Omental fat pad (tissue), 4 donors: ENCODE measurements around the gene LPXN. TPM values are rescaled to one million over a fixed set of nuclear protein-coding genes. Genes with fewer than 3 reads are reported as not detected.

Source experiments
- ATAC-seq: fragments of 150-250 bp; one replicate; pipeline ENCODE4 v1.9.1; 2016; ENCODE audit warnings: mild to moderate bottlenecking, moderate library complexity; ENCODE audit not compliant: low FRiP score
- DNase-seq: peaks from one replicate; pipeline ENCODE4 v3.0.0-alpha.2; 2019; ENCODE audit warnings: low spot score
- total RNA-seq, 4 donors: library from RNA; depleted of rRNA; stranded (reverse); fragments of >200 nt; gene quantifications; one replicate each; pipeline ENCODE4 v1.1.0, GENCODE V29; 2016
- TF ChIP-seq, protein P1 (sequence below), 3 donors: fragments of 450-650 bp; IDR thresholded peaks; one replicate each; pipeline ENCODE4 v1.5.1; 2016 to 2017; ENCODE audit warnings: antibody characterized with exemption in 3 of 3, mild to moderate bottlenecking in 3 of 3, moderate library complexity in 2 of 3

LPXN gene
- total RNA-seq, 4 donors from 2014 or later: 9.8 to 40.7 (median 15.1) TPM

- TF ChIP-seq, protein P1, sequence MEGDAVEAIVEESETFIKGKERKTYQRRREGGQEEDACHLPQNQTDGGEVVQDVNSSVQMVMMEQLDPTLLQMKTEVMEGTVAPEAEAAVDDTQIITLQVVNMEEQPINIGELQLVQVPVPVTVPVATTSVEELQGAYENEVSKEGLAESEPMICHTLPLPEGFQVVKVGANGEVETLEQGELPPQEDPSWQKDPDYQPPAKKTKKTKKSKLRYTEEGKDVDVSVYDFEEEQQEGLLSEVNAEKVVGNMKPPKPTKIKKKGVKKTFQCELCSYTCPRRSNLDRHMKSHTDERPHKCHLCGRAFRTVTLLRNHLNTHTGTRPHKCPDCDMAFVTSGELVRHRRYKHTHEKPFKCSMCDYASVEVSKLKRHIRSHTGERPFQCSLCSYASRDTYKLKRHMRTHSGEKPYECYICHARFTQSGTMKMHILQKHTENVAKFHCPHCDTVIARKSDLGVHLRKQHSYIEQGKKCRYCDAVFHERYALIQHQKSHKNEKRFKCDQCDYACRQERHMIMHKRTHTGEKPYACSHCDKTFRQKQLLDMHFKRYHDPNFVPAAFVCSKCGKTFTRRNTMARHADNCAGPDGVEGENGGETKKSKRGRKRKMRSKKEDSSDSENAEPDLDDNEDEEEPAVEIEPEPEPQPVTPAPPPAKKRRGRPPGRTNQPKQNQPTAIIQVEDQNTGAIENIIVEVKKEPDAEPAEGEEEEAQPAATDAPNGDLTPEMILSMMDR (IDR thresholded peaks at IDR 0.05): peak in 1 of 3 donors; percentile 43
- ATAC-seq: peak; percentile 58
- DNase-seq: peak; percentile 92
Measured at GRCh38 chr11:58579192-58580129, 3.8 kb upstream of the LPXN start.

DNA sequence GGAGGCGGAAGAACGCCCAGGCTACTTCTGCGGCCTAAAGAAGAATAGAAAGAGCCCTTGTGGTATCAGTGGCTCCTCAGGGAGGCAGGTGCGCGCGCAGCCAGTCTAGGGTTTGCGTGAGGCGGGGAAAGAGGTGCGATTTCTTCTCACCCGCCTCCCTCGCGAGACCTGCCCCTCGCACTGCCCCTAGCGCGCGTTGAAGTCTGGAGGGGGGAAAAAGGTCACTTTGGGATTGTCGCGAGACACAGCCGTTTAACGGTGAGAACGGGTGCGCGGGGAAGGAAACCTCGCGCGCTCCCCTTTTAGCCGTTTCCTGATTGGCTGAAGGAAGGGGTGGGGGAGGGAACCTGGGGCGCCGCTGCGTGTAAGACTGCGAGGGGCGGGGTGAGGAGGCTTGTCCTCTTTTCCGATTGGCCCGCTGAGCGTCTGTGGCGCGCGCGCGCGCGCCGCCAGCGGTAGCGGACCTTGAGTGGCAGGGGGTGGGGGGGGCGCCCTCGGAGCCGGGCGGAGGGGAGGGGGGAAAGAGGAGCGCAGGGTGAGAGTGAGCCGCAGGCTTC, 3.1 kb upstream of the LPXN start, which contains the start of gene ZFP91:
ZFP91 (plus strand) TSS at position 429 of the 557 bp plus-strand sequence. CDS start 219 bp downstream, outside the sequence.
- DNase-seq (peak; percentile 92), ATAC-seq (peak; percentile 82)
- TF ChIP-seq, protein P1 (IDR thresholded peaks at IDR 0.05): no peak

- TF ChIP-seq, protein P1 (IDR thresholded peaks at IDR 0.05): no peak
- ATAC-seq: peak; percentile 83
Measured at GRCh38 chr11:58578136-58578634, 2.5 kb upstream of the LPXN start.

DNA sequence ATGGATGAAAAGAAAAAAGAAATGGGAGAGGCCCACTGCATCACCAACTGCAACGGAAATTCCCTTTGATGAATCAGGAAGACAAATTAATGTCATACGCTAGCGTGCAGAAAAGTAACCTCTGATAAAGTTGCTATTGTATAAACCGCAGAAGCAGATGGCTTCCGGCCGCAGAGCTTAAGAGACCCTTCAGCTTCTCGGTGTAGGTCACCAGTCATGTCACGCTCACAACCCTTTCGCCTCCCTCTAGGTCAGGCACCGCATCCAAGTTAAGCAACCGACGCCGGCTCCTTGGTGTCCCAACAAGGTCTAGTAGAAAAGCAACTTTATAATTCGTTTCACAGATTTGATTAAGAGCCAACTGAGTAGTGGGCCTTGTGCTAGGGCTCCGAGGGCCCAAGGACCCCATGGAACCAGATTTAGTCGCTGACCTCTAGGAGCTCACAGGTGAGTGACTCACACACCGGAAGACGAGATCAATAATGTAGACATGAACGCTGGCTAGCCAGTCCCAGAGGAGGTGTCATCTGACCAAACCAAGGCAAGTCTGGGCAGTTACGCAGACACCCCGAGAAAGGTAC, 2.0 kb upstream of the LPXN start:
- DNase-seq (peak; percentile 44), ATAC-seq (peak; percentile 1)
- TF ChIP-seq, protein P1 (IDR thresholded peaks at IDR 0.05): no peak

More at GRCh38 chr11:58578136-58578634, 2.5 kb upstream of the LPXN start:
- DNase-seq: peak; percentile 79

DNA sequence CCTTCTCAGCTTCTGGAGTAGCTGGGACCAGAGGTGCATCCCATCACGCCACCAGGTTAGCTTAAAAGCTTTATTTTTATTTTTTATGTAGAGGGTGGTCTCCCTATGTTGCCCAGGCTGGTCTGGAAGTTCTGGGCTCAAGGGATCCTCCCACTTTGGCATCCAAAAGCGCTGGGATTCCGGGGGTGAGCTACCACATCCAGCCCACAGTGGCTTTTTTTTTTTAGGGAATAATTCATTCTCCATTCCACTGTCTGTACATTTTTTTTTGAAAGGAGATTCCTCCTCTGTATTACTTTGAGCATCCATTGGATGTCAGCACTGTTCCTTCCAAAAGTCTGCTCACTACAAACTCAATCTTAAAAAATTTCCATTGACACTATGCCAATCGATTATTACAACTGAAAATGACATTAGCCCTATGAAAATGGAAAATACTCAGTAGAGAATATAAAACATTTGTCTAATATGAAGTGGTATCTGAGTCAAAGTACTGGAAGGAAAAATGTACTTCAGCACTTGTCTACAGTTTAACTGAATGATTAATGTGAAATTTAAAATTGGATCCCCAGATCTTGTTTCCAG, 1.3 kb upstream of the LPXN start:
- DNase-seq (no peak), ATAC-seq (no peak)
- TF ChIP-seq, protein P1 (IDR thresholded peaks at IDR 0.05): no peak

GRCh38 chr11:58574881-58575280, 775 bp downstream of the LPXN start:
- no peak for DNase-seq
- ATAC-seq: no peak
- TF ChIP-seq, protein P1 (IDR thresholded peaks at IDR 0.05): no peak
